CD4-positive, alpha-beta T cell treated with Interleukin-15 for 1 hour (primary cell): Measurements from ENCODE around the gene ADM5.

ENCODE experiments used
- DNase-seq: peaks from one replicate; pipeline ENCODE4 v3.0.0-alpha.2; 2020

Gene ADM5

DNA sequence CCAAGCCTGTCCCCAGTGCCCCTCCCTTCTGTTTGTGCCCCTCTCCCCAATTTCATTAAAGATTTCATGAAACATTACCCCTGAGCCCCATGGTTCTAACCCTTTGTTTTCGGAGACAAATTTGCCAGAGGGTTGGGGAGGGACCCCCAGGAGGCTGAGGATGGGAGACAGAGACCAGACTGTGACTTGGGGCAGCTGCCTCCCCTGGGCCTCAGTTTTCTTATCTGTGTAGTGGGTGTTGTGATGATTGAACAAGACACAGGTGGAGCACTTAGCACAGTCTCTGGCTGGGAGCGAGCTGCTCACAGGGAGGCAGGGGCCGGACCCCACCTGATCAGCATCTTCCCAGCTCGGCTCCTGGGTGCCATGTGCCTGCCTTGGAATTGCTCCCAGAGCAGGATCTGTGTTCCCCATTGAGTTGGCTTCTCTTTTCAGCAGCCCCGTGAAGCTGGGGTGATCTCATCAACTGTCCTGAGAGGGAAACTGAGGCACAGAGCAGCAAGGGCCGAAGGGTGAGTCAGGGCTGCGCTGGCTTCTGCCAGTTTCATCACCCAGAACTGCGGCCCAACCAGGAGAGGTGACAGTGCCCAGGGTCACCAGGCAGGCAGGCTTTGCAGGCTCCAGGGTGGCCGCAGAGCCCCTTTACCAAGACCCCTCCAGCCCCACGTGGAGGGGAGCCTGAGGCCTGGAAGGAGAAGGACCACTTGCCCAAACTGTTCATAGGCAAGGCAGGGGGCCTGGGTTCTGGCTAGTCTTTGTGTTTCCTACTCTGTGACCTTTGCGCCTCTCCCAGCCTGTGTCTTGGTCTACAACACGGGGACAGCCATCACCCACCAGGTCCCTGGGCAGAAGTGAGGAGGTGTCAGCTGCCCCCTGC lies 30.6 kb upstream of the ADM5 start:
- no peak for DNase-seq

- DNase-seq: no peak
These were observed 28.9 kb upstream of the ADM5 start for GRCh38 chr19:49660338-49660961.

DNA sequence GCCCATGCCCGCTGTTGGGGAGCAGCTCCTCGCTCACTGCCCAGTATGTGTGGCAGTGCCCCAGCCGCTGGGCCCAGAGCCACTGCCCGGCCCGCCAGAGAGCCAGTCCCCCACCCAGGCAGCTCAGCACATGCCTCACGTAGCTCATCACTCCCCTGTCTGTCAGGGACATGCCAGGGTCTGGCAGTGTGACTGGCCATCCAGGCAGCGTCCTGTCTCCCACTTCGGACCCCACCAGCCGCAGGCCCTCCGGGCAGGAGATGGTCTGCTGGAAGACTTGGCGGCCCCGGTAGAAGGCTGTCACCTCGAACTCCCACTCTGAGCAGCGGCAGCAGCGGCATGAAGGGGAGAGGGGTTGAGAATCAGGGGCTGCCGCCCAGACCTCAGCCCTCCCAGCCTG lies 27.4 kb upstream of the ADM5 start:
- no peak for DNase-seq

DNA sequence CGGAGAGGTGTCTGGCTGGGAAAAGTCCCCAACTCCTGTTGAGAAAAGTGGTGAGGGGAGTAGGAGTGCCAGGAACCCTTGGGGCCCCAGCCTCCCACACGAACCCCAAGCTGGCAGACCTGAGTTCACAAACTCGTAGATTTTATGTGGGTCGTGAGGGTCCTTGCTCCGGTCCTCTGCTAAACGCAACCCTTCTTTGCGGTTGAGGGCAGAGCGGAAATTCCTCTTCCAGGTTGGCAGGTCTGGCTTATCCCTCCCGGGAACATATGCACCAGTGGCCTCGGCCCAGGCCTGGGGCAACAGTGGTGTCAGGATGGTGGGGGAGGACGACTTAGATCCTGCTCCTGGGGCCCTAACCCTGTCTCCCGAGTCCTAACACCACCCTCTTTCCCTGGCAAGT lies 26.2 kb upstream of the ADM5 start:
- no peak for DNase-seq

GRCh38 chr19:49664171-49665035 lies 25.0 kb upstream of the ADM5 start:
- DNase-seq: peak; percentile 82

- DNase-seq: no peak
These were observed 24.4 kb upstream of the ADM5 start for GRCh38 chr19:49665036-49665350.

- peak; percentile 98 for DNase-seq
These were observed 23.9 kb upstream of the ADM5 start, which contains the start of the genes BCL2L12 and IRF3 for GRCh38 chr19:49665351-49666119. BCL2L12 (plus strand) TSS chr19:49665933; CDS start chr19:49666693, 760 bp downstream. IRF3 (minus strand) TSS chr19:49665857; CDS start chr19:49664838, 1,019 bp downstream.

DNA sequence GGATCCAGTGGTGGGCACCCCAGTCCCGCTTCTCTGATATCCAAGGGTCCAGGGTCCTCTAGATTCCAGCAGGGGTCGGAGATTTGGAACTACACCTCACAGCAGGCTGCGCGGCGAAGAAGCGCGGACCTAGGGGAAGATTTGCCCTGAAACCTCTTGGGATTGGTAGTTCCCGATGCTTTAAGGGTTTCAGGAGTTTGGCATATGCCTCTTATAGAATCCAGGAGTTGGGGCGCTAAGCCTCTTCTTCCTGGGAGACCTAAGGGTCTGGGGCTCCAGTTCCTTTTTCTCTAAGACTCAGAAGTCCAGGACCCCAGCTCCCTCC lies 23.3 kb upstream of the ADM5 start:
- DNase-seq: no peak

- DNase-seq: no peak
These were observed 21.9 kb upstream of the ADM5 start for GRCh38 chr19:49667473-49667872.

GRCh38 chr19:49669516-49669915 lies 19.9 kb upstream of the ADM5 start:
- DNase-seq: no peak

- peak; percentile 77 for DNase-seq
These were observed 17.1 kb upstream of the ADM5 start for GRCh38 chr19:49672131-49672919.

GRCh38 chr19:49676136-49676783 lies 13.1 kb upstream of the ADM5 start:
- DNase-seq: no peak

GRCh38 chr19:49676784-49677230 lies 12.6 kb upstream of the ADM5 start:
- DNase-seq: peak; percentile 100

DNA sequence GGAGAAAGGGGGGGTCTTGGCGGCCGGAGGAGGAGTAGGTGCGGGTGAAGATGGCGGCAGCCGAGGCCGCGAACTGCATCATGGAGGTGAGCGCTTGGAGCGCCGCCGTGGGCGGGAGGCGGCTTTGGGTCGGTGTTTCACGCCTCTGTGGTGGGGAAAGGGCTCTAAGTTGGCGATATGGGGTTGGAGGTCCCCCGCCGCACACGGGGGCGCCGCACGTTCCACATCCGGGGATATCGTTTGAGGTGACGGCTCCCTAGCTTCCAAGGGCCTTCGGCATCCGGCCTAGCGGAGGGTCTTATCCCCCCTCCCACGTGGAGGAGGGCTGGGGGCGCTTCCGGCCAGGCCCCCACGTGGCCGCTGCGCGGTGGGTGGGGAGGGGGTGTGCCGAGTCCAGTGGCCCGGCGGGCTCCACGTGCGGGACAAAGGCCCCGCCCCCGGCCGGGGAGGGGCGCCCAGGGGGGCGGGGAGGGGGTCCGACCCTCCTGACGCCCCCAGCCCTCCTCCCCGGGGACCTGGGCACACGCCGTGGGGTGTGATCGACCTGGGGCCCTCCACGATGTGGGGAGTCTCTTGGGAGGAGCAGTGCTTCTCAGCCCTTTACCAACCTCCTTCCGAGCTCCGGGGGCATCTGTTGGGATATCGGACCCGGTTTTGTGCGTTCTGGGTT lies 12.0 kb upstream of the ADM5 start, which contains the start of gene PRMT1:
Gene PRMT1 (plus strand): TSS at position 41 of the 670 bp plus-strand sequence. CDS start 10 bp downstream, at position 51.
- DNase-seq: peak; percentile 60

GRCh38 chr19:49677901-49678674 lies 11.3 kb upstream of the ADM5 start:
- DNase-seq: peak; percentile 82

DNA sequence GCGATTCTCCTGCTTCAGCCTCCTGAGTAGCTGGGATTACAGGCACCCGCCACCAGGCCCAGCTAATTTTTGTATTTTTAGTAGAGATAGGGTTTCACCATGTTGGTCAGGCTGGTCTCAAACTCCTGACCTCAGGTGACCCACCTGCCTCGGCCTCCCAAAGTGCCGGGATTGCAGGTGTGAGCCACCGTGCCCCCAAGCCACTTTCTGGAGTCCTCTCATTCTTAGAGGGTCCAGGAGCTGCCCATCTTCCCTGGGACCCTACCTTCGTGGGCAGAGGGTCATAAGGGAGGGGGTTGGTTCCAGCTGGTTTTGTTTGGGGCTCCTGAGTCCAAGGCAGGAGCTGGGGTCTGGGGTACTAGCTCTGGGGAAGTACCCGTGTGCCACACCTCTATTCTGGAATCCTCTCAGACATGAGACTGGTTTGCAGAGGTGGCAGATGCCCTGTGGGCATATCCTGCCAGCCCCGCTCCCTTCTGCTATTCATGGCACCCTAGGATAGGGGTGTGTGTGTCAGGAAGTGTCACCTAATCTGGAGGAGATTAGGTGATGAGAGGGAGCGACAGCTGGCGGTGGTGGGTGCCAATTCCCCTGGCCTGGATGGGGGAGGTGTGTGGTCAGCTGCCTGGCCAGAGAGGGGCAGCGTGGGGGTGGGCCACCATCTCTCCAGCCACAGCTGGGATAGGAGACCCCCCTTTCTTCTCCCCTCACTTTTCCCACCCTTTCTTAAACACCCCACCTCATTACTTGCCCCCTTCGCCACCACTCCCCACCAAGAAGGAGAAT lies 10.2 kb upstream of the ADM5 start:
- no peak for DNase-seq

DNA sequence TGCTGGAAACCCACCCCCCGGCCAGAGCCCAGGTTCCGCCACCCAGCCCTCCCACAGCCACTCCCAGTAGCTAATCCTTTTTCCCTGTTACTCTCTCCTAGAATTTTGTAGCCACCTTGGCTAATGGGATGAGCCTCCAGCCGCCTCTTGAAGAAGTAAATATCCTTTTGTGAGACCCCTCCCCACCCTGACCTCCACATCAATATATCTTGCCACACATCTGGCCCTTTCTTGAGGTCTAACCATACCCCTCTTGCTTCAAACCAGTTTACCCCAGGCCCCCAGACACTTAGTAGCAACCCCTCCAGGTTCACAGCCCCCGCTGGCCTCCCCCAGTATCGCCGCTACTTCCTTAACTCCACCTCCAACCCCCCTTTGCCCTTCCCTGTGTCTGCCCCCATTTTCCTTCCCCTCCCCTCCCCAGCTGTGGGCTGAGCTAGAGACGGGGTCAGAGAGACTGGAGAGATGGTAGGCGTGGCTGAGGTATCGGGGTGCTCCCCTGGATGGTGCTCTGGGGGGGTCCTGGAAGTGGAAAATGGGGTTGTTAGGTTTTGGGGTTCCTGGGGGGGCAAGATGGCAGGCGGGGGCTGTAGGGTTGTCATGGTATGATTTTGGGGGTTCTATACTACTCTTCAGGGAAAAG lies 9.5 kb upstream of the ADM5 start:
- no peak for DNase-seq
